DOHH2 (cell line): Measurements from ENCODE around the gene SORL1.
A peak's percentile ranks its signal among the peaks of the same experiment; 100 is the strongest.

Source experiments
- H3F3A ChIP-seq: fragments of 200-600 bp; sonication (generic), shearing (Covaris generic); 2 replicates; pipeline ENCODE4 v1.6.0; 2016; ENCODE audit warnings: antibody characterized with exemption, mild to moderate bottlenecking; ENCODE audit not compliant: control insufficient read depth, insufficient read depth
- H3K27ac ChIP-seq: fragments of 200-600 bp; sonication (generic); 2 replicates; pipeline ENCODE4 v1.5.1; 2014; ENCODE audit warnings: low read depth, mild to moderate bottlenecking, low read length, moderate library complexity
- H3K27me3 ChIP-seq: fragments of 200-600 bp; sonication (generic); 2 replicates; pipeline ENCODE4 v1.6.1; 2014; ENCODE audit warnings: mild to moderate bottlenecking, low read length, mixed read lengths; ENCODE audit not compliant: control insufficient read depth
- H3K36me3 ChIP-seq: fragments of 200-600 bp; sonication (generic); 2 replicates; pipeline ENCODE4 v1.6.1; 2014; ENCODE audit warnings: mild to moderate bottlenecking, low read length, moderate library complexity, mixed read lengths; ENCODE audit not compliant: control insufficient read depth
- H3K4me1 ChIP-seq: fragments of 200-600 bp; sonication (generic); 2 replicates; pipeline ENCODE4 v1.6.1; 2014; ENCODE audit warnings: mild to moderate bottlenecking, low read length, mixed read lengths; ENCODE audit not compliant: control insufficient read depth
- H3K4me2 ChIP-seq: fragments of 200-600 bp; sonication (generic); 2 replicates; pipeline ENCODE4 v1.6.0; 2014; ENCODE audit warnings: mild to moderate bottlenecking, low read length, moderate library complexity
- H3K4me3 ChIP-seq: fragments of 200-600 bp; sonication (generic); 2 replicates; pipeline ENCODE4 v1.5.1; 2014; ENCODE audit warnings: mild to moderate bottlenecking, low read length, mixed read lengths
- H3K79me2 ChIP-seq: fragments of 200-600 bp; sonication (generic); 2 replicates; pipeline ENCODE4 v1.6.1; 2014; ENCODE audit warnings: mild to moderate bottlenecking, low read length, mixed read lengths; ENCODE audit not compliant: control insufficient read depth
- H3K9me2 ChIP-seq: fragments of 200-600 bp; sonication (generic); replicated peaks from 2 replicates; pipeline ENCODE4 v1.6.1; 2014; ENCODE audit warnings: mild to moderate bottlenecking, low read length, mixed read lengths; ENCODE audit not compliant: control insufficient read depth
- H3K9me3 ChIP-seq: fragments of 200-600 bp; sonication (generic); 2 replicates; pipeline ENCODE4 v1.6.1; 2014; ENCODE audit warnings: antibody characterized with exemption, low read length, mixed read lengths; ENCODE audit not compliant: control insufficient read depth, insufficient read depth
- H4K20me1 ChIP-seq: fragments of 200-600 bp; sonication (generic); 2 replicates; pipeline ENCODE4 v1.6.0; 2014; ENCODE audit warnings: low read depth, mild to moderate bottlenecking, antibody characterized with exemption, low read length, moderate library complexity; ENCODE audit not compliant: control insufficient read depth, insufficient read depth
- CTCF ChIP-seq: fragments of 200-600 bp; sonication (generic); IDR thresholded peaks from one replicate; pipeline ENCODE4 v1.5.1; 2014; ENCODE audit warnings: antibody characterized with exemption, mild to moderate bottlenecking, low read depth, low read length; ENCODE audit not compliant: poor library complexity, severe bottlenecking
- EZH2phosphoT487 ChIP-seq: fragments of 200-600 bp; sonication (generic); IDR thresholded peaks from 2 replicates; pipeline ENCODE4 v1.6.1; 2017; ENCODE audit warnings: borderline replicate concordance, mild to moderate bottlenecking, antibody characterized with exemption, low read length, moderate library complexity, mixed read lengths

Gene SORL1

DNA sequence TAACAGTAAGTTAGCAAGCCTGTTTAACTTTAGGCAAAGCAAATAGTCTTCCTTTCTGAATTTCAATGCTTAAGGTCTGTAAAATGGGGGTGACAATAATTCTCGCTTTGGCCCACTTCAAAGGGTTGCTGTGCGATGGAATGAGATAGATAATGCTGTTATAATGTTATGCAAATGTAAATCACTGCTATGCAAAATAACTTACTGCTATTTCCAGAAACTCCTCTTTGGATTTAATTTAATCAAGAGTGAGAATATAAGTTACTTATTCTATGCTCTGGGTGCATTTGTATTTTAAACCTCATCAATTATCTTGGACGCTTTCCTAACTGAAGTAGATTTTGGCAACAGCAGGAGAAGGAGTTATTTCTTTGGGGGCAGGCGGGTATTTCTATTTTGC, 4.1 kb upstream of the SORL1 start:
- H3K4me1 ChIP-seq = peaks cover 88% of the 10 kb centered on the region
- H3K9me2 ChIP-seq = no peaks in the 10 kb centered on the region
- H3K27ac ChIP-seq = peak overlapping the region; percentile 97
- no peaks in the 10 kb centered on the region for H4K20me1 ChIP-seq
- H3K9me3 ChIP-seq = no peaks in the 10 kb centered on the region
- peaks cover 30% of the 10 kb centered on the region for H3K79me2 ChIP-seq
- no peaks in the 10 kb centered on the region for H3K27me3 ChIP-seq
- peaks cover 57% of the 10 kb centered on the region for H3K36me3 ChIP-seq
- peak overlapping the region; percentile 95 for H3K4me3 ChIP-seq
- TF ChIP-seq EZH2phosphoT487 (no peak), CTCF (no peak)
- H3K4me2 ChIP-seq = peak overlapping the region; percentile 84
- H3F3A ChIP-seq = peaks cover 60% of the 10 kb centered on the region

GRCh38 chr11:121448431-121448941, 3.6 kb upstream of the SORL1 start:
- H3F3A ChIP-seq = peaks cover 59% of the 10 kb centered on the region
- no peak for TF ChIP-seq EZH2phosphoT487
- no peak for TF ChIP-seq CTCF
- H4K20me1 ChIP-seq = no peaks in the 10 kb centered on the region
- peak overlapping the region; percentile 97 for H3K27ac ChIP-seq
- no peaks in the 10 kb centered on the region for H3K9me2 ChIP-seq
- H3K79me2 ChIP-seq = peaks cover 35% of the 10 kb centered on the region
- no peaks in the 10 kb centered on the region for H3K9me3 ChIP-seq
- H3K4me2 ChIP-seq = peak overlapping the region; percentile 84
- H3K4me1 ChIP-seq = peaks cover 84% of the 10 kb centered on the region
- H3K4me3 ChIP-seq = peak overlapping the region; percentile 95
- peaks cover 59% of the 10 kb centered on the region for H3K36me3 ChIP-seq
- H3K27me3 ChIP-seq = no peaks in the 10 kb centered on the region

DNA sequence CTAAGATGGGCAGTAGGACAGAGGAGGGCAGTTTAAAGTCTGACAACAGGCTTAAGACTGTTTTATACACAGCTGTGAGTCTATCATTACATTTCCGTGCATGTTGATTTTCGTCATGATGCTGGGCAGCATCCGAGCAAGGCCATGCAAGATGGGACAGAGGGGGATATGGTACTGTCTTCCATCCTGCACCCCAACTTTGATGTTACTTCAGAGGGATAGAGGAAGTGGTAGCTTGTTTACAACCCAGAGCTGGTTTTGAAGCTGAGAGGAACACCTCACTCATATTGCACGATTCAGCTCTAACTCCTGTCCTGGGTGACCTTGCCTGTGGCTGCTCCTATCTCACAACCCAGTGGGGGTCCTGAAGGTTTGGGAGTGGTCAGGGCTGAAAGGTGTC, 3.0 kb upstream of the SORL1 start:
- H3K9me2 ChIP-seq = no peaks in the 10 kb centered on the region
- H3K4me2 ChIP-seq = peak overlapping the region; percentile 84
- no peaks in the 10 kb centered on the region for H3K9me3 ChIP-seq
- H3K4me1 ChIP-seq = peaks cover 84% of the 10 kb centered on the region
- peak overlapping the region; percentile 97 for H3K27ac ChIP-seq
- no peaks in the 10 kb centered on the region for H3K27me3 ChIP-seq
- TF ChIP-seq CTCF (no peak), EZH2phosphoT487 (no peak)
- peaks cover 41% of the 10 kb centered on the region for H3K79me2 ChIP-seq
- H3K4me3 ChIP-seq = peak overlapping the region; percentile 95
- no peaks in the 10 kb centered on the region for H4K20me1 ChIP-seq
- peaks cover 65% of the 10 kb centered on the region for H3K36me3 ChIP-seq
- peaks cover 53% of the 10 kb centered on the region for H3F3A ChIP-seq

GRCh38 chr11:121449626-121450025, 2.5 kb upstream of the SORL1 start:
- Histone ChIP-seq H3K27ac (peak overlapping the region; percentile 97), H3K4me2 (peak overlapping the region; percentile 84), H3K4me3 (peak overlapping the region; percentile 95), H3K9me3 (no peaks in the 10 kb centered on the region), H3F3A (peaks cover 48% of the 10 kb centered on the region), H4K20me1 (no peaks in the 10 kb centered on the region), H3K4me1 (peaks cover 84% of the 10 kb centered on the region), H3K9me2 (no peaks in the 10 kb centered on the region), H3K79me2 (peaks cover 46% of the 10 kb centered on the region), H3K27me3 (no peaks in the 10 kb centered on the region), H3K36me3 (peaks cover 65% of the 10 kb centered on the region)
- TF ChIP-seq EZH2phosphoT487 (no peak), CTCF (no peak)
